Lower leg skin (tissue), 3 donors: Measurements from ENCODE around the gene FTO.

Source experiments
- POLR2A ChIP-seq, 2 donors: fragments of 450-650 bp; IDR thresholded peaks; one replicate each; pipeline ENCODE4 v1.6.1; 2016 to 2017; ENCODE audit warnings: antibody characterized with exemption in 2 of 2, mild to moderate bottlenecking in 1 of 2, moderate library complexity in 1 of 2
- TF ChIP-seq, protein P1 (sequence below), 3 donors: fragments of 450-650 bp; IDR thresholded peaks; one replicate each; pipeline ENCODE4 v1.5.1; 2016; ENCODE audit warnings: antibody characterized with exemption in 3 of 3, mild to moderate bottlenecking in 3 of 3, moderate library complexity in 2 of 3

DNA sequence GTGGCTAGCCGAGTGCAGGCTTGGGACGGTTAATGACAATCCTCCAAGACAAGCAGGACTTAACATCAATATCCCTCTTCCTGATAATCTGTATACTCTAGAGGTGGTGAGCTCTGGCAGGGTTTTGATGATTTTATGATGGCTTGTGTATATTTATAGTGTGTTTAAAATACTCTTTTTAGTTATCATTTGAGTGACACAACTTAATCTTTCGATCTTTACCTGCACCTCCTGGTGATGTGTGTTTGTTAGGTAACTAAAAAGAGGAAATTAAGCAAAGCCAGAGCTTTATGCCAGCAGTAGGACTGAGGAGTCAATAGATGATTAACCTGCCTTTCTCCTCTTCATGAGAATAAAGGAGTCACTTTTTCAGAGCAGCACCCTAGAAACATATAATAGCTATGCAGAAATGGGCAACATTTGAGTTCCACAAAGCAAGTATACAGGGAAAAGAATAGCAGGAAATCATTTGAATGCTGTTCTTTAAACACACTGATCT is 372.1 kb downstream of the FTO start:
- TF ChIP-seq, protein P1, sequence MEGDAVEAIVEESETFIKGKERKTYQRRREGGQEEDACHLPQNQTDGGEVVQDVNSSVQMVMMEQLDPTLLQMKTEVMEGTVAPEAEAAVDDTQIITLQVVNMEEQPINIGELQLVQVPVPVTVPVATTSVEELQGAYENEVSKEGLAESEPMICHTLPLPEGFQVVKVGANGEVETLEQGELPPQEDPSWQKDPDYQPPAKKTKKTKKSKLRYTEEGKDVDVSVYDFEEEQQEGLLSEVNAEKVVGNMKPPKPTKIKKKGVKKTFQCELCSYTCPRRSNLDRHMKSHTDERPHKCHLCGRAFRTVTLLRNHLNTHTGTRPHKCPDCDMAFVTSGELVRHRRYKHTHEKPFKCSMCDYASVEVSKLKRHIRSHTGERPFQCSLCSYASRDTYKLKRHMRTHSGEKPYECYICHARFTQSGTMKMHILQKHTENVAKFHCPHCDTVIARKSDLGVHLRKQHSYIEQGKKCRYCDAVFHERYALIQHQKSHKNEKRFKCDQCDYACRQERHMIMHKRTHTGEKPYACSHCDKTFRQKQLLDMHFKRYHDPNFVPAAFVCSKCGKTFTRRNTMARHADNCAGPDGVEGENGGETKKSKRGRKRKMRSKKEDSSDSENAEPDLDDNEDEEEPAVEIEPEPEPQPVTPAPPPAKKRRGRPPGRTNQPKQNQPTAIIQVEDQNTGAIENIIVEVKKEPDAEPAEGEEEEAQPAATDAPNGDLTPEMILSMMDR (IDR thresholded peaks at IDR 0.05): no peak
- no peak for TF ChIP-seq POLR2A (IDR thresholded peaks at IDR 0.05)
